A549 (cell line): ENCODE measurements around the gene UVSSA. TPM values are rescaled to one million over a fixed set of nuclear protein-coding genes. Genes with fewer than 3 reads are reported as not detected.

Experiments
- ATAC-seq, 2 experiments: fragments of 200-7000 bp in 1 of 2; fragments of >200 bp in 1 of 2; cut with Nextera tagmentation in 1 of 2; cut with Tn5 transposase in 1 of 2; 3 replicates each; pipeline versions ENCODE4 v1.8.0 to v1.9.1; 2018 to 2020; ENCODE audit warnings: mild to moderate bottlenecking in 1 of 2, moderate library complexity in 1 of 2
- CTCF ChIA-PET: fragments of 300-600 bp; sonication (Branson Sonifier 250); formaldehyde crosslinking; extraction: SDS; loops from one replicate; lab custom pipeline; 2021; ENCODE audit warnings: antibody characterized with exemption, inconsistent platforms; lab: Yijun Ruan, JAX
- POLR2A ChIA-PET: fragments of 350-600 bp; formaldehyde crosslinking; extraction: SDS; loops from one replicate; lab custom pipeline; 2021; ENCODE audit warnings: antibody characterized with exemption, inconsistent platforms; lab: Yijun Ruan, JAX
- DNase-seq, 2 experiments: peaks; one replicate each; pipeline versions ENCODE4 v3.0.0 to v3.0.0-alpha.2; 2011 to 2016; ENCODE audit warnings: low read depth in 1 of 2, low spot score in 1 of 2
- FAIRE-seq: peaks from 2 replicates; lab custom pipeline; 2011; peaks lifted over from hg19 to GRCh38; lab: Jason Lieb, UNC
- H3K27ac ChIP-seq, 2 experiments: fragments of >200 bp; sonication (Bioruptor Twin); formaldehyde crosslinking; 3 replicates each; pipeline ENCODE4 v1.5.1; 2016 to 2017
- H3K4me1 ChIP-seq: fragments of >200 bp; sonication (Bioruptor Twin); formaldehyde crosslinking; 3 replicates; pipeline ENCODE4 v1.6.1; 2016
- H3K4me2 ChIP-seq: fragments of >200 bp; sonication (Bioruptor Twin); formaldehyde crosslinking; 3 replicates; pipeline ENCODE4 v1.6.1; 2016
- H3K4me3 ChIP-seq: fragments of >200 bp; sonication (Bioruptor Twin); formaldehyde crosslinking; 3 replicates; pipeline ENCODE4 v1.5.1; 2016
- H3K9me3 ChIP-seq: fragments of >200 bp; sonication (Bioruptor Twin); formaldehyde crosslinking; 3 replicates; pipeline ENCODE4 v1.6.1; 2016
- CEBPB ChIP-seq, 2 experiments: fragments of >200 bp in 1 of 2; sonication (Bioruptor Twin) in 1 of 2; formaldehyde crosslinking in 1 of 2; IDR thresholded peaks; 2 replicates each; pipeline ENCODE4 v1.6.1; 2012 to 2016
- CHD4 ChIP-seq: fragments of 200-600 bp; sonication (generic); IDR thresholded peaks from 2 replicates; pipeline ENCODE4 v1.6.1; 2016; ENCODE audit warnings: antibody characterized with exemption, mild to moderate bottlenecking, borderline replicate concordance
- EHF ChIP-seq: fragments of 250-450 bp; sonication (Bioruptor Pico); IDR thresholded peaks from 2 replicates; pipeline ENCODE4 v1.5.0; 2020; ENCODE audit warnings: mild to moderate bottlenecking
- EP300 ChIP-seq, 2 experiments: fragments of >200 bp; sonication (Bioruptor Twin); formaldehyde crosslinking; IDR thresholded peaks; 2 replicates in 1 of 2; 3 replicates in 1 of 2; pipeline ENCODE4 v1.6.1; 2016 to 2017
- FOSB ChIP-seq: fragments of 250-450 bp; sonication (Bioruptor Pico); IDR thresholded peaks from 2 replicates; pipeline ENCODE4 v1.5.0; 2020; ENCODE audit warnings: mild to moderate bottlenecking, moderate library complexity
- FOXS1 ChIP-seq: fragments of 250-450 bp; sonication (Bioruptor Pico); IDR thresholded peaks from 2 replicates; pipeline ENCODE4 v1.5.0; 2020; ENCODE audit warnings: mild to moderate bottlenecking, moderate library complexity
- GATA3 ChIP-seq: IDR thresholded peaks from 2 replicates; pipeline ENCODE4 v1.6.1; 2012; ENCODE audit warnings: borderline replicate concordance
- HEYL ChIP-seq: fragments of 250-450 bp; sonication (Bioruptor Pico); IDR thresholded peaks from 2 replicates; pipeline ENCODE4 v1.8.0; 2021; ENCODE audit warnings: mild to moderate bottlenecking, moderate library complexity
- HOXB5 ChIP-seq: fragments of 250-450 bp; sonication (Bioruptor Pico); IDR thresholded peaks from 2 replicates; pipeline ENCODE4 v1.5.0; 2020; ENCODE audit warnings: mild to moderate bottlenecking, moderate library complexity
- KDM5A ChIP-seq: fragments of 200-600 bp; sonication (generic); IDR thresholded peaks from 2 replicates; pipeline ENCODE4 v1.6.1; 2016; ENCODE audit warnings: antibody characterized with exemption, mild to moderate bottlenecking
- MAFK ChIP-seq: fragments of 450-650 bp; IDR thresholded peaks from 2 replicates; pipeline ENCODE4 v1.6.1; 2014; ENCODE audit not compliant: partially characterized antibody
- NFE2L2 ChIP-seq: fragments of 150-350 bp; conservative IDR thresholded peaks from 2 replicates; pipeline ENCODE4 v1.6.1; 2014; ENCODE audit warnings: low read length
- NPAS2 ChIP-seq: fragments of 250-450 bp; sonication (Bioruptor Pico); IDR thresholded peaks from 2 replicates; pipeline ENCODE4 v1.8.0; 2022; ENCODE audit warnings: mild to moderate bottlenecking, moderate library complexity, borderline replicate concordance
- POLR2A ChIP-seq: IDR thresholded peaks from 2 replicates; pipeline ENCODE4 v1.6.1; 2012; ENCODE audit warnings: mild to moderate bottlenecking, low read length
- RARB ChIP-seq: fragments of 250-450 bp; sonication (Bioruptor Pico); IDR thresholded peaks from 2 replicates; pipeline ENCODE4 v1.8.0; 2021; ENCODE audit warnings: mild to moderate bottlenecking, moderate library complexity
- RCOR1 ChIP-seq: fragments of 150-350 bp; IDR thresholded peaks from 2 replicates; pipeline ENCODE4 v1.6.1; 2014; ENCODE audit warnings: antibody characterized with exemption, low read length, low read depth
- RFX5 ChIP-seq: fragments of 450-650 bp; IDR thresholded peaks from 2 replicates; pipeline ENCODE4 v1.7.1; 2014; ENCODE audit warnings: antibody characterized with exemption, mild to moderate bottlenecking, moderate library complexity
- RNF2 ChIP-seq: fragments of 200-600 bp; sonication (generic); IDR thresholded peaks from 2 replicates; pipeline ENCODE4 v1.6.1; 2016; ENCODE audit warnings: low read depth, mild to moderate bottlenecking, antibody characterized with exemption, moderate library complexity, borderline replicate concordance
- SMC3 ChIP-seq: fragments of >200 bp; sonication (Bioruptor Twin); formaldehyde crosslinking; IDR thresholded peaks from 3 replicates; pipeline ENCODE4 v1.6.1; 2018; ENCODE audit warnings: inconsistent platforms
- ZC3H11A ChIP-seq: fragments of 450-650 bp; IDR thresholded peaks from 2 replicates; pipeline ENCODE4 v1.6.1; 2014; ENCODE audit warnings: antibody characterized with exemption, mild to moderate bottlenecking
- ZSCAN20 ChIP-seq: fragments of 250-450 bp; sonication (Bioruptor Pico); IDR thresholded peaks from 2 replicates; pipeline ENCODE4 v1.8.0; 2022; ENCODE audit warnings: mild to moderate bottlenecking, moderate library complexity
- WGBS: methylation state at CpG from one replicate; pipeline ENCODE4 v1.1.6; 2017; ENCODE audit errors: missing lambda C conversion rate; 5-methylcytosine and 5-hydroxymethylcytosine counted together
- polyA plus RNA-seq, 4 experiments: library from polyadenylated mRNA; depleted of rRNA in 3 of 4; stranded (reverse); fragments of >200 nt; fragmentation: RNase III in 1 of 4; extraction: RNeasy Plus Mini Kit Qiagen cat#74134 plus additional on column Dnase treatment in 1 of 4; gene quantifications; 2 replicates in 3 of 4; 3 replicates in 1 of 4; pipeline ENCODE4 v1.2.3, GENCODE V29; 2011 to 2017
- TF ChIP-seq, protein P1 (sequence below): fragments of 450-650 bp; IDR thresholded peaks from 2 replicates; pipeline ENCODE4 v1.6.1; 2014; ENCODE audit warnings: antibody characterized with exemption
- TF ChIP-seq, protein P2 (sequence below): fragments of 150-350 bp; IDR thresholded peaks from 2 replicates; pipeline ENCODE4 v1.6.1; 2014; ENCODE audit warnings: low read depth, mild to moderate bottlenecking, low read length
- TF ChIP-seq, protein P3 (sequence below): fragments of >200 bp; sonication (Bioruptor Twin); formaldehyde crosslinking; IDR thresholded peaks from 3 replicates; pipeline ENCODE4 v1.6.1; 2016
- TF ChIP-seq, protein P4 (sequence below): fragments of >200 bp; sonication (Bioruptor Twin); formaldehyde crosslinking; IDR thresholded peaks from 2 replicates; pipeline ENCODE4 v1.6.1; 2016

The UVSSA gene
- polyA plus RNA-seq, 2 of the 4 experiments (the other 2 are of a cell fraction), result 4.5 to 6.9 TPM

DNA sequence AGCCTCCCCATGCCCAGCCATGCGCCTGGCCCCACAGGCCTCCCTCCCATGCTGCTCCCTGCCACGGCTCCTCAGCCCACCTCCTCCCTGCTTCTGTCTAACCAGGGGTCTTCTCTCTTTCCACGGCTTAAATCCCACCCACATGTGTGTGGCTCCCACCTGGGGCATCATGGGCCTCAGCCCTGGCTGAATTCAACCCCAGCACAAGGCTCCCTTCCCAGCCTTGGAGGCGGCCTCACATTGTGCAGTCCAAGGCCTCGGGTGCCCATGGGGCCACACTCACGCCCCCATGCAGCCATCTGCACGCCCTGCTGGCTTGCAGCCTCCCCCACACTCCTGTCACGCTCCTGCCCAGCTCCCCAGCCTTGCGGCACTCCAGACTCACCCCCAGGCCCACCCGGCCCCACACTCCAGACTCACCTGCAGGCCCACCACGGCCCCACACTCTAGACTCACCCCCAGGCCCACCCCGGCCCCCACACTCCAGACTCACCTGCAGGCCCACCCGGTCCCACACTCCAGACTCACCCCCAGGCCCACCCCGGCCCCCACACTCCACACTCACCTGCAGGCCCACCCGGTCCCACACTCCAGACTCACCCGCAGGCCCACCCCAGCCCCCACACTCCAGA is 30.4 kb upstream of the UVSSA start:
- DNase-seq (no peak), FAIRE-seq (no peak), ATAC-seq (no peak)
- TF ChIP-seq HOXB5 (CRISPR knock-in tag) (no peak), CHD4 (no peak), KDM5A (no peak), NPAS2 (CRISPR knock-in tag) (no peak), SMC3 (no peak), FOSB (CRISPR knock-in tag) (no peak), RARB (CRISPR knock-in tag) (no peak), POLR2A (no peak), RNF2 (no peak), MAFK (no peak), HEYL (CRISPR knock-in tag) (no peak), EP300 (IDR thresholded peaks at IDR 0.05) (no peak)
- TF ChIP-seq, protein P1, sequence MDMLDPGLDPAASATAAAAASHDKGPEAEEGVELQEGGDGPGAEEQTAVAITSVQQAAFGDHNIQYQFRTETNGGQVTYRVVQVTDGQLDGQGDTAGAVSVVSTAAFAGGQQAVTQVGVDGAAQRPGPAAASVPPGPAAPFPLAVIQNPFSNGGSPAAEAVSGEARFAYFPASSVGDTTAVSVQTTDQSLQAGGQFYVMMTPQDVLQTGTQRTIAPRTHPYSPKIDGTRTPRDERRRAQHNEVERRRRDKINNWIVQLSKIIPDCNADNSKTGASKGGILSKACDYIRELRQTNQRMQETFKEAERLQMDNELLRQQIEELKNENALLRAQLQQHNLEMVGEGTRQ, result no peak
- TF ChIP-seq, protein P2, sequence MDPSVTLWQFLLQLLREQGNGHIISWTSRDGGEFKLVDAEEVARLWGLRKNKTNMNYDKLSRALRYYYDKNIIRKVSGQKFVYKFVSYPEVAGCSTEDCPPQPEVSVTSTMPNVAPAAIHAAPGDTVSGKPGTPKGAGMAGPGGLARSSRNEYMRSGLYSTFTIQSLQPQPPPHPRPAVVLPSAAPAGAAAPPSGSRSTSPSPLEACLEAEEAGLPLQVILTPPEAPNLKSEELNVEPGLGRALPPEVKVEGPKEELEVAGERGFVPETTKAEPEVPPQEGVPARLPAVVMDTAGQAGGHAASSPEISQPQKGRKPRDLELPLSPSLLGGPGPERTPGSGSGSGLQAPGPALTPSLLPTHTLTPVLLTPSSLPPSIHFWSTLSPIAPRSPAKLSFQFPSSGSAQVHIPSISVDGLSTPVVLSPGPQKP, result no peak
- TF ChIP-seq, protein P3, sequence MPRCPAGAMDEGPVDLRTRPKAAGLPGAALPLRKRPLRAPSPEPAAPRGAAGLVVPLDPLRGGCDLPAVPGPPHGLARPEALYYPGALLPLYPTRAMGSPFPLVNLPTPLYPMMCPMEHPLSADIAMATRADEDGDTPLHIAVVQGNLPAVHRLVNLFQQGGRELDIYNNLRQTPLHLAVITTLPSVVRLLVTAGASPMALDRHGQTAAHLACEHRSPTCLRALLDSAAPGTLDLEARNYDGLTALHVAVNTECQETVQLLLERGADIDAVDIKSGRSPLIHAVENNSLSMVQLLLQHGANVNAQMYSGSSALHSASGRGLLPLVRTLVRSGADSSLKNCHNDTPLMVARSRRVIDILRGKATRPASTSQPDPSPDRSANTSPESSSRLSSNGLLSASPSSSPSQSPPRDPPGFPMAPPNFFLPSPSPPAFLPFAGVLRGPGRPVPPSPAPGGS, result no peak
- TF ChIP-seq, protein P4, sequence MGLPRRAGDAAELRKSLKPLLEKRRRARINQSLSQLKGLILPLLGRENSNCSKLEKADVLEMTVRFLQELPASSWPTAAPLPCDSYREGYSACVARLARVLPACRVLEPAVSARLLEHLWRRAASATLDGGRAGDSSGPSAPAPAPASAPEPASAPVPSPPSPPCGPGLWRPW, result no peak
- H3K4me1 ChIP-seq, result no peaks in the 10 kb centered on the region
- no peak overlapping the region for H3K27ac ChIP-seq
- no peak overlapping the region for H3K4me3 ChIP-seq
- 95% methylated on average over 3 of the region's 16 CpGs for WGBS
- POLR2A ChIA-PET, result no interaction called here
- no peaks in the 10 kb centered on the region for H3K9me3 ChIP-seq
- CTCF ChIA-PET, result no interaction called here
- no peak overlapping the region for H3K4me2 ChIP-seq

DNA sequence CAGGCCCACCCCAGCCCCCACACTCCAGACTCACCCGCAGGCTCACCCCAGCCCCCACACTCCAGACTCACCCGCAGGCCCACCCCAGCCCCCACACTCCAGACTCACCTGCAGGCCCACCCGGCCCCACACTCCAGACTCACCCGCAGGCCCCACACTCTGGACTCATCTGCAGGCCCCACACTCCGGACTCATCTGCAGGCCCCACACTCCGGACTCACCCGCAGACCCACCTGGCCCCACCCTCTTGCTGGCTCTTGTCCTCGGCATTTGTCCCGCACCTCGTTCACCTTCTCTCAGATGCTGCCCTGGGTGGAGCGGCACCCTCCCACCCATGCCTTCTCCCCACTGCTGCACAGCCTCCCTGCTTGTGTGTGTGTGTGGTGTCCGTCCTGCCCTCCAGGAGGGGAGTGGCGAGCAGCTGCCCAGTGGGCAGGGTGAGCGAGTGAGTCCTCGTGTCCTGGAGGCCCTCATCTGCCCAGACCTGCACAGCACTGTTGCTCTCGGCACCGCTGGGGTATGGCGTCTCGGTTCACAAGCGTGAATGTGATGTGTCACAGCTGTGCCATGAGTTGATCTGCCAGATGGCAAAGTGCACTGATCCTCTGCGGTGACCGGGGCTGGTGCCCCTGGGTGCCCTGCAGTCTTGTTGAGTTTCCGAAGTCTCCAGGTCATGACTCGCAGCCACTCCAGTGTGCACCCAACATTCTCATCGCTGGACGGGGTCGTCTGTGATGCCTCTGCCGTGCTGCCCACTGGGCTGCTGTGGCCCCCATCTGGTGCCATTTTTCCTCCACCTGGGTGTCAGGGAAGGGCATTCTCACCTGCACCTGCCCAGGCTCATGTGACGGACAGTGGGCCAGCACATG is 29.6 kb upstream of the UVSSA start:
- POLR2A ChIA-PET, result no interaction called here
- no peak for ATAC-seq
- 97% methylated on average over 22 of the region's 29 CpGs for whole genome bisulfite sequencing
- Histone ChIP-seq H3K4me2 (no peak overlapping the region), H3K27ac (no peak overlapping the region)
- FAIRE-seq, result no peak
- CTCF ChIA-PET, result no interaction called here
- no peak for DNase-seq
- TF ChIP-seq NFE2L2 (no peak), SMC3 (no peak), CEBPB (IDR thresholded peaks at IDR 0.05) (no peak)
- TF ChIP-seq, all 56 proteins: peak for 0
- Histone ChIP-seq H3K9me3 (no peaks in the 10 kb centered on the region), H3K4me1 (no peaks in the 10 kb centered on the region), H3K4me3 (no peak overlapping the region)

DNA sequence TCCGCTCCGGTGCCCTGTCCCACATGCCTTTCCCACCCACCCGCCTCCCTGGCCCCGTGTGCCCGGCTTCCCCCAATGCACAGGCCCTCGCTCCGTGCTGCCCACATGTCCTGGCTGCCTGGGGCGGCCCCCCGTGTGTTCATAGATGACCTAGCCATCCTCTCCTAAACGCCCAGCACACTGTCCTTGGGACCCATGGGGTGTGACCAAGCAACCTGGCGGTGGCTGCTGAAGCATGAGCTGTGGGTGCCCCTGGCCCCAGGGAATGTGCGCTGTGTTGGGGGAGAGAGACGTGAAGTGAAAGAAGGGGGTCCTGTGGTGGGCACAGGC is 29.0 kb upstream of the UVSSA start:
- no peaks in the 10 kb centered on the region for H3K9me3 ChIP-seq
- DNase-seq (no peak), ATAC-seq (no peak), FAIRE-seq (no peak)
- TF ChIP-seq RNF2, result no peak
- no peak for TF ChIP-seq ZSCAN20
- no peak for TF ChIP-seq FOXS1 (CRISPR knock-in tag)
- no peak for TF ChIP-seq RFX5
- TF ChIP-seq EHF, result no peak
- TF ChIP-seq FOSB (CRISPR knock-in tag), result no peak
- no peak for TF ChIP-seq GATA3
- TF ChIP-seq RCOR1, result no peak
- TF ChIP-seq ZC3H11A, result no peak
- H3K27ac ChIP-seq, result no peak overlapping the region
- 0 out of 3 replicates have a peak, but pooled peaks cover under 1% of the 10 kb centered on the region for H3K4me1 ChIP-seq
- 96% methylated on average over 3 of the region's 13 CpGs for WGBS
- CTCF ChIA-PET, result no interaction called here
- H3K4me2 ChIP-seq, result no peak overlapping the region
- POLR2A ChIA-PET, result no interaction called here
- no peak overlapping the region for H3K4me3 ChIP-seq
